Measurements from ENCODE around the gene JPH2. TPM values are rescaled to one million over a fixed set of nuclear protein-coding genes. Genes with fewer than 3 reads are reported as not detected.

JPH2 gene
- total RNA-seq, 1 experiment from 2014 or later: 0.17 TPM

DNA sequence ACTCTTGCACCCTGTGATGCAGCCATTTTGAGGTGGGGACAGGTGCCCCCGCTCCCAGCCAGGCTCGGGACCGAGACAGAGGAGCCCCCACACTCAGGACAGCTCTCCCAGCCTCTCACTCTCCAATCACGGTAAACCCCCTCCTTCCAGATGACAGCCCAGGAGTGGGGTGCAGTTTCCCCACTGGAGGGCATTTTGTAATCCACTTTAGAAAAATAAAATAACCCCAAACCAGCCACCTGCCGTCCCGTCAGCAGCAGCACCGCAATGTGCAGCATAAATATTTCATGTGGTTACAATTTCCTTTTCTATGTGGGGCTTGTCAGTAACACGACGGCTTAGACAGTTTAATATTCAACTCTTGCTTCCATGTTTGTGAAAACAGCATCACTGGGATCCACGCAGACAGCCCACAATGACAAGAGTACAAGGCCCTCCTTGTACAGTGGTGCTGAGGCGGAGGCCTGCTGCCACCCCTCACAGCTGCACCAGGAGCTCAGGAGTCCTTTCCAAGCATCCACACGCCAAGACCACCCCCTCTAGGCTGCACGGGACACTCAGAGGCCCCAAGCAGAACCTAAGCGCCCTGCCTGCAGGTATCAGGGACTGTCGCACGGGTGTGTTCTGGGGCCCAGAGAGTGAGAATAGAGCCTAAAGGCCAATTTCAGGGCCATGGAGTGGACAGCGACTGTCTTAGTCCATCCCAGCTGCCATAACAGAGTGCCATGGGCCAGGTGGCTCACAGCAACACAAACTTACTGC lies 116.7 kb downstream of the JPH2 start:
- no peak for DNase-seq (ENCODE audit: low read depth, low spot score)

More for the DNA sequence above, 116.7 kb downstream of the JPH2 start:
- Histone ChIP-seq H3K4me3 (replicated peaks in 1 of 2; ENCODE audit: low read depth in 1 of 2, low read length in 2 of 2) (no peak overlapping the region), H2AFZ (ENCODE audit: low read depth, low read length, poor library complexity, severe bottlenecking) (no peak overlapping the region), H4K20me1 (ENCODE audit: insufficient read depth) (no peaks in the 10 kb centered on the region), H3K27me3 (ENCODE audit: insufficient read depth, low read length) (no peaks in the 10 kb centered on the region), H3K9me2 (ENCODE audit: insufficient read depth) (no peaks in the 10 kb centered on the region), H3K27ac (ENCODE audit: low read depth, low read length) (no peak overlapping the region), H3K4me1 (ENCODE audit: control insufficient read depth in 1 of 2, insufficient read depth in 2 of 2, low read length in 2 of 2) (peaks cover 0 to 15% of the 10 kb centered on the region in 2 experiments; a peak in 2 of 4 replicates), H3K36me3 (ENCODE audit: control insufficient read depth in 1 of 2, insufficient read depth in 2 of 2, low read length in 2 of 2) (no peaks in the 10 kb centered on the region), H3K79me2 (ENCODE audit: insufficient read depth, low read length) (no peaks in the 10 kb centered on the region), H3K9me3 (ENCODE audit: control insufficient read depth in 1 of 2, insufficient read depth in 1 of 2, low read depth in 1 of 2, low read length in 2 of 2) (no peaks in the 10 kb centered on the region), H3K4me2 (ENCODE audit: low read length) (no peak overlapping the region), H3K9ac (ENCODE audit: low read length) (no peak overlapping the region)
- ChIA-PET POLR2A (interaction anchor here (0.6 kb wide), 1 partner anchor 9 kb away, joined by 5 read pairs; no protein-coding TSS in a partner anchor), RAD21 (ENCODE audit: low non-redundant PET in 1 of 2, low total read pairs in 2 of 2, uncharacterized antibody in 2 of 2, unreplicated experiment in 2 of 2) (no interaction called here), CTCF (no interaction called here)
- no peak for ATAC-seq
- intact Hi-C loops (cut with micrococcal nuclease): no loop called here
- TF ChIP-seq ZFX (IDR thresholded peaks at IDR 0.05): no peak
- TF ChIP-seq SRF (IDR thresholded peaks at IDR 0.05; ENCODE audit: low read depth): no peak
- TF ChIP-seq YY1 (IDR thresholded peaks at IDR 0.05; ENCODE audit: extremely low read depth, insufficient replicate concordance, low read depth, low read length): no peak
- TF ChIP-seq EZH2 (IDR thresholded peaks at IDR 0.05): no peak
- TF ChIP-seq, protein P1, sequence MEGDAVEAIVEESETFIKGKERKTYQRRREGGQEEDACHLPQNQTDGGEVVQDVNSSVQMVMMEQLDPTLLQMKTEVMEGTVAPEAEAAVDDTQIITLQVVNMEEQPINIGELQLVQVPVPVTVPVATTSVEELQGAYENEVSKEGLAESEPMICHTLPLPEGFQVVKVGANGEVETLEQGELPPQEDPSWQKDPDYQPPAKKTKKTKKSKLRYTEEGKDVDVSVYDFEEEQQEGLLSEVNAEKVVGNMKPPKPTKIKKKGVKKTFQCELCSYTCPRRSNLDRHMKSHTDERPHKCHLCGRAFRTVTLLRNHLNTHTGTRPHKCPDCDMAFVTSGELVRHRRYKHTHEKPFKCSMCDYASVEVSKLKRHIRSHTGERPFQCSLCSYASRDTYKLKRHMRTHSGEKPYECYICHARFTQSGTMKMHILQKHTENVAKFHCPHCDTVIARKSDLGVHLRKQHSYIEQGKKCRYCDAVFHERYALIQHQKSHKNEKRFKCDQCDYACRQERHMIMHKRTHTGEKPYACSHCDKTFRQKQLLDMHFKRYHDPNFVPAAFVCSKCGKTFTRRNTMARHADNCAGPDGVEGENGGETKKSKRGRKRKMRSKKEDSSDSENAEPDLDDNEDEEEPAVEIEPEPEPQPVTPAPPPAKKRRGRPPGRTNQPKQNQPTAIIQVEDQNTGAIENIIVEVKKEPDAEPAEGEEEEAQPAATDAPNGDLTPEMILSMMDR (IDR thresholded peaks at IDR 0.05 in 2 of 3, conservative IDR thresholded peaks at IDR 0.05 in 1 of 3; ENCODE audit: borderline replicate concordance in 1 of 3, insufficient read depth in 1 of 3, low read depth in 2 of 3, low read length in 2 of 3): no peak
- TF ChIP-seq SP1 (IDR thresholded peaks at IDR 0.05; ENCODE audit: low read depth): no peak
- no peak for TF ChIP-seq CEBPB (IDR thresholded peaks at IDR 0.05; ENCODE audit: low read depth)
- TF ChIP-seq, protein P2, sequence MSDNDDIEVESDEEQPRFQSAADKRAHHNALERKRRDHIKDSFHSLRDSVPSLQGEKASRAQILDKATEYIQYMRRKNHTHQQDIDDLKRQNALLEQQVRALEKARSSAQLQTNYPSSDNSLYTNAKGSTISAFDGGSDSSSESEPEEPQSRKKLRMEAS (IDR thresholded peaks at IDR 0.05): no peak
- no peak for TF ChIP-seq ELF1 (IDR thresholded peaks at IDR 0.05; ENCODE audit: borderline replicate concordance, low read depth)
- TF ChIP-seq, protein P3, sequence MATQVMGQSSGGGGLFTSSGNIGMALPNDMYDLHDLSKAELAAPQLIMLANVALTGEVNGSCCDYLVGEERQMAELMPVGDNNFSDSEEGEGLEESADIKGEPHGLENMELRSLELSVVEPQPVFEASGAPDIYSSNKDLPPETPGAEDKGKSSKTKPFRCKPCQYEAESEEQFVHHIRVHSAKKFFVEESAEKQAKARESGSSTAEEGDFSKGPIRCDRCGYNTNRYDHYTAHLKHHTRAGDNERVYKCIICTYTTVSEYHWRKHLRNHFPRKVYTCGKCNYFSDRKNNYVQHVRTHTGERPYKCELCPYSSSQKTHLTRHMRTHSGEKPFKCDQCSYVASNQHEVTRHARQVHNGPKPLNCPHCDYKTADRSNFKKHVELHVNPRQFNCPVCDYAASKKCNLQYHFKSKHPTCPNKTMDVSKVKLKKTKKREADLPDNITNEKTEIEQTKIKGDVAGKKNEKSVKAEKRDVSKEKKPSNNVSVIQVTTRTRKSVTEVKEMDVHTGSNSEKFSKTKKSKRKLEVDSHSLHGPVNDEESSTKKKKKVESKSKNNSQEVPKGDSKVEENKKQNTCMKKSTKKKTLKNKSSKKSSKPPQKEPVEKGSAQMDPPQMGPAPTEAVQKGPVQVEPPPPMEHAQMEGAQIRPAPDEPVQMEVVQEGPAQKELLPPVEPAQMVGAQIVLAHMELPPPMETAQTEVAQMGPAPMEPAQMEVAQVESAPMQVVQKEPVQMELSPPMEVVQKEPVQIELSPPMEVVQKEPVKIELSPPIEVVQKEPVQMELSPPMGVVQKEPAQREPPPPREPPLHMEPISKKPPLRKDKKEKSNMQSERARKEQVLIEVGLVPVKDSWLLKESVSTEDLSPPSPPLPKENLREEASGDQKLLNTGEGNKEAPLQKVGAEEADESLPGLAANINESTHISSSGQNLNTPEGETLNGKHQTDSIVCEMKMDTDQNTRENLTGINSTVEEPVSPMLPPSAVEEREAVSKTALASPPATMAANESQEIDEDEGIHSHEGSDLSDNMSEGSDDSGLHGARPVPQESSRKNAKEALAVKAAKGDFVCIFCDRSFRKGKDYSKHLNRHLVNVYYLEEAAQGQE (IDR thresholded peaks at IDR 0.05; ENCODE audit: low read depth): no peak
- TF ChIP-seq EZH2phosphoT487 (IDR thresholded peaks at IDR 0.05; ENCODE audit: borderline replicate concordance): no peak
- no peak for TF ChIP-seq EGR1 (IDR thresholded peaks at IDR 0.05; ENCODE audit: low read depth)
- TF ChIP-seq RAD21 (IDR thresholded peaks at IDR 0.05; ENCODE audit: low read depth): no peak
- no peak for TF ChIP-seq FOSL1 (IDR thresholded peaks at IDR 0.05; ENCODE audit: low read depth)
- BruUV-seq (replicated peaks): no TSS peak
